Smooth muscle cell (in vitro differentiated cells): ENCODE measurements around the gene RDH14. TPM values are rescaled to one million over a fixed set of nuclear protein-coding genes. Genes with fewer than 3 reads are reported as not detected.

Source experiments
- DNase-seq: peaks from one replicate; lab custom pipeline; 2025; ENCODE audit not compliant: unreplicated experiment; lab: John Stamatoyannopoulos, UW
- H2AFZ ChIP-seq: fragments of 200-600 bp; sonication (generic); 2 replicates; pipeline ENCODE4 v1.6.0; 2016; ENCODE audit warnings: antibody characterized with exemption, low read depth, mild to moderate bottlenecking
- H3F3A ChIP-seq: fragments of 200-600 bp; sonication (generic); 2 replicates; pipeline ENCODE4 v1.6.0; 2017; ENCODE audit warnings: antibody characterized with exemption, low read depth
- H3K27ac ChIP-seq: fragments of 200-600 bp; sonication (generic); 2 replicates; pipeline ENCODE4 v1.5.1; 2016; ENCODE audit warnings: low read depth, mild to moderate bottlenecking
- H3K27me3 ChIP-seq: fragments of 200-600 bp; sonication (generic); 2 replicates; pipeline ENCODE4 v1.6.1; 2016; ENCODE audit warnings: low read depth, mild to moderate bottlenecking
- H3K36me3 ChIP-seq: fragments of 200-600 bp; sonication (generic); 2 replicates; pipeline ENCODE4 v1.5.1; 2016; ENCODE audit warnings: low read depth
- H3K4me1 ChIP-seq: fragments of 200-600 bp; sonication (generic); 2 replicates; pipeline ENCODE4 v1.5.1; 2016; ENCODE audit warnings: low read depth
- H3K4me2 ChIP-seq: fragments of 200-600 bp; sonication (generic); 2 replicates; pipeline ENCODE4 v1.6.0; 2016; ENCODE audit warnings: mild to moderate bottlenecking
- H3K4me3 ChIP-seq: fragments of 200-600 bp; sonication (generic); 2 replicates; pipeline ENCODE4 v1.5.1; 2016; ENCODE audit warnings: mild to moderate bottlenecking
- H3K79me2 ChIP-seq: fragments of 200-600 bp; sonication (generic); 2 replicates; pipeline ENCODE4 v1.6.0; 2016; ENCODE audit warnings: low read depth, mild to moderate bottlenecking
- H3K9ac ChIP-seq: fragments of 200-600 bp; sonication (generic); 2 replicates; pipeline ENCODE4 v1.6.0; 2016; ENCODE audit warnings: low read depth
- H3K9me3 ChIP-seq: fragments of 200-600 bp; sonication (generic); replicated peaks from 2 replicates; pipeline ENCODE4 v1.5.1; 2016; ENCODE audit warnings: low read depth
- H4K20me1 ChIP-seq: fragments of 200-600 bp; sonication (generic); 2 replicates; pipeline ENCODE4 v1.6.0; 2016; ENCODE audit warnings: low read depth
- CTCF ChIP-seq: fragments of 200-600 bp; sonication (generic); IDR thresholded peaks from 2 replicates; pipeline ENCODE4 v1.5.1; 2017; ENCODE audit warnings: borderline replicate concordance, mild to moderate bottlenecking, antibody characterized with exemption; ENCODE audit not compliant: insufficient read depth, poor library complexity, severe bottlenecking
- WGBS: methylation state at CpG from one replicate; pipeline ENCODE4 v1.1.7; 2016; ENCODE audit warnings: low lambda C conversion rate; 5-methylcytosine and 5-hydroxymethylcytosine counted together
- polyA plus RNA-seq: library from polyadenylated mRNA; unstranded; fragments of >200 nt; fragmentation: Nextera tagmentation; extraction: Ambion mirVana; gene quantifications from 2 replicates; pipeline ENCODE4 v1.2.1, GENCODE V29; 2016
- total RNA-seq: library from RNA; depleted of rRNA; stranded (reverse); fragments of >200 nt; gene quantifications from 2 replicates; pipeline ENCODE4 v1.2.3, GENCODE V29; 2014

The RDH14 gene
- total and polyA plus RNA-seq, 2 experiments from 2014 or later: 24.5 to 26.2 TPM

- no peaks in the 10 kb centered on the region for H3K36me3 ChIP-seq
- H4K20me1 ChIP-seq: no peaks in the 10 kb centered on the region
- no peak for TF ChIP-seq CTCF
- no peaks in the 10 kb centered on the region for H3K27me3 ChIP-seq
- H3K4me2 ChIP-seq: no peak overlapping the region
- H3K79me2 ChIP-seq: no peaks in the 10 kb centered on the region
- H2AFZ ChIP-seq: no peak overlapping the region
- WGBS: 93% methylated on average over 1 of the region's 1 CpG
- no peak overlapping the region for H3K9ac ChIP-seq
- no peak for DNase-seq
- H3K9me3 ChIP-seq: no peaks in the 10 kb centered on the region
- H3K4me1 ChIP-seq: no peaks in the 10 kb centered on the region
- no peak overlapping the region for H3K4me3 ChIP-seq
- no peaks in the 10 kb centered on the region for H3F3A ChIP-seq
- no peak overlapping the region for H3K27ac ChIP-seq
Observed at GRCh38 chr2:18536697-18537096, 23.8 kb downstream of the RDH14 start.

- no peak for TF ChIP-seq CTCF
Observed at GRCh38 chr2:18536100-18536499, 24.4 kb downstream of the RDH14 start.

GRCh38 chr2:18531194-18531593, 29.3 kb downstream of the RDH14 start:
- Histone ChIP-seq H3K4me3 (no peak overlapping the region), H3K4me2 (no peak overlapping the region), H3K27me3 (no peaks in the 10 kb centered on the region), H3K79me2 (no peaks in the 10 kb centered on the region), H4K20me1 (no peaks in the 10 kb centered on the region), H3K36me3 (no peaks in the 10 kb centered on the region), H3K4me1 (no peaks in the 10 kb centered on the region), H3K27ac (no peak overlapping the region), H2AFZ (no peak overlapping the region), H3K9me3 (no peaks in the 10 kb centered on the region), H3F3A (no peaks in the 10 kb centered on the region), H3K9ac (no peak overlapping the region)
- DNase-seq: no peak
- WGBS: 97% methylated on average over 1 of the region's 1 CpG
- no peak for TF ChIP-seq CTCF

More at GRCh38 chr2:18536100-18536499, 24.4 kb downstream of the RDH14 start:
- Histone ChIP-seq H3K27ac (no peak overlapping the region), H3K4me1 (no peaks in the 10 kb centered on the region), H3K27me3 (no peaks in the 10 kb centered on the region), H4K20me1 (no peaks in the 10 kb centered on the region), H3F3A (no peaks in the 10 kb centered on the region), H3K4me2 (no peak overlapping the region), H2AFZ (no peak overlapping the region), H3K4me3 (no peak overlapping the region), H3K36me3 (no peaks in the 10 kb centered on the region), H3K79me2 (no peaks in the 10 kb centered on the region), H3K9ac (no peak overlapping the region), H3K9me3 (no peaks in the 10 kb centered on the region)
- WGBS: 52% methylated on average over 7 of the region's 7 CpGs
- DNase-seq: no peak

GRCh38 chr2:18527822-18528221, 32.6 kb downstream of the RDH14 start:
- Histone ChIP-seq H3K36me3 (no peaks in the 10 kb centered on the region), H3K4me2 (no peak overlapping the region), H3F3A (no peaks in the 10 kb centered on the region), H3K4me3 (no peak overlapping the region), H3K27ac (no peak overlapping the region), H3K4me1 (no peaks in the 10 kb centered on the region), H4K20me1 (no peaks in the 10 kb centered on the region), H3K9ac (no peak overlapping the region), H3K27me3 (no peaks in the 10 kb centered on the region), H3K9me3 (no peaks in the 10 kb centered on the region), H2AFZ (no peak overlapping the region), H3K79me2 (no peaks in the 10 kb centered on the region)
- 92% methylated on average over 4 of the region's 4 CpGs for WGBS
- TF ChIP-seq CTCF: no peak
- DNase-seq: no peak
